Fibroblast of pulmonary artery (primary cell): ENCODE measurements around the gene H1-8.
"Not testable (repeated sequence)": the region's sequence is repeated elsewhere in the genome, so short reads cannot be mapped to it uniquely, and the experiment has no call there.

Experiments used
- DNase-seq: peaks from one replicate; pipeline ENCODE4 v3.0.0-alpha.2; 2010; ENCODE audit warnings: low read depth
- H3K4me3 ChIP-seq: replicated peaks from 2 replicates; pipeline ENCODE4 v1.5.1; 2011; ENCODE audit warnings: low read depth, mild to moderate bottlenecking, control low read depth, low read length, moderate library complexity
- TF ChIP-seq, protein P1 (sequence below): IDR thresholded peaks from 2 replicates; pipeline ENCODE4 v1.5.1; 2011; ENCODE audit warnings: mild to moderate bottlenecking, control low read depth, low read length, inconsistent platforms; ENCODE audit errors: missing control alignments

H1-8 gene, protein sequence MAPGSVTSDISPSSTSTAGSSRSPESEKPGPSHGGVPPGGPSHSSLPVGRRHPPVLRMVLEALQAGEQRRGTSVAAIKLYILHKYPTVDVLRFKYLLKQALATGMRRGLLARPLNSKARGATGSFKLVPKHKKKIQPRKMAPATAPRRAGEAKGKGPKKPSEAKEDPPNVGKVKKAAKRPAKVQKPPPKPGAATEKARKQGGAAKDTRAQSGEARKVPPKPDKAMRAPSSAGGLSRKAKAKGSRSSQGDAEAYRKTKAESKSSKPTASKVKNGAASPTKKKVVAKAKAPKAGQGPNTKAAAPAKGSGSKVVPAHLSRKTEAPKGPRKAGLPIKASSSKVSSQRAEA

DNA sequence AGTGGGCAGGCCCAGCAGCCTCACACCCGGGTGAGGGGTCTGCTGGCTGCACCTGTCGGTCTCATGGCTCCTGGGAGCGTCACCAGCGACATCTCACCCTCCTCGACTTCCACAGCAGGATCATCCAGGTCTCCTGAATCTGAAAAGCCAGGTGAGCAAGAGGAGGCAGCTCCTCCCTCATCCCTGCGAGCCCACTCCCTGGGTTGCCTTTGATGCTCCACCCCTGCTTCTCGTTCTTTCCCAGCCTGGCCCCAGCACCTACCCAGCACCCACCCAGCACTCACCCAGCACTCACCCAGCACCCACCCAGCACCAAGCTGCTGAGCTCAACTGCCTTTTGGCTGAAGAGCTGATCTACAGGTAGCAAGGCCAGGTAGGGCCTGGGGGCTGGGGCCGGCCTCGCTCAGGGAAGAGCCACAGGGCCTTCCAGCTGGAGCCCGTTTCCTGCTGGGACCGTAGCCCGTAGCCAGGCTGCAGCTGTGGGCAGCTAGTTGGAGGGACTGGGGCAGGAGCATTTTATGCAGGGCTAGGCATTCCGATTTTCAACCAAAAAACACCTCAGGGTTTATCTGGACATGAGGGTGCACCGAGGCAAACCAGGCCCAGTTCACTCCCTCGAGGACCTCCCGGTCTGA is at the start of gene H1-8:
Gene H1-8 (plus strand): TSS at position 20 of the 635 bp plus-strand sequence. CDS start 44 bp downstream, at position 64.
- TF ChIP-seq, protein P1, sequence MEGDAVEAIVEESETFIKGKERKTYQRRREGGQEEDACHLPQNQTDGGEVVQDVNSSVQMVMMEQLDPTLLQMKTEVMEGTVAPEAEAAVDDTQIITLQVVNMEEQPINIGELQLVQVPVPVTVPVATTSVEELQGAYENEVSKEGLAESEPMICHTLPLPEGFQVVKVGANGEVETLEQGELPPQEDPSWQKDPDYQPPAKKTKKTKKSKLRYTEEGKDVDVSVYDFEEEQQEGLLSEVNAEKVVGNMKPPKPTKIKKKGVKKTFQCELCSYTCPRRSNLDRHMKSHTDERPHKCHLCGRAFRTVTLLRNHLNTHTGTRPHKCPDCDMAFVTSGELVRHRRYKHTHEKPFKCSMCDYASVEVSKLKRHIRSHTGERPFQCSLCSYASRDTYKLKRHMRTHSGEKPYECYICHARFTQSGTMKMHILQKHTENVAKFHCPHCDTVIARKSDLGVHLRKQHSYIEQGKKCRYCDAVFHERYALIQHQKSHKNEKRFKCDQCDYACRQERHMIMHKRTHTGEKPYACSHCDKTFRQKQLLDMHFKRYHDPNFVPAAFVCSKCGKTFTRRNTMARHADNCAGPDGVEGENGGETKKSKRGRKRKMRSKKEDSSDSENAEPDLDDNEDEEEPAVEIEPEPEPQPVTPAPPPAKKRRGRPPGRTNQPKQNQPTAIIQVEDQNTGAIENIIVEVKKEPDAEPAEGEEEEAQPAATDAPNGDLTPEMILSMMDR: no peak
- no peak for DNase-seq
- no peak within 1 kb of the TSS for H3K4me3 ChIP-seq

DNA sequence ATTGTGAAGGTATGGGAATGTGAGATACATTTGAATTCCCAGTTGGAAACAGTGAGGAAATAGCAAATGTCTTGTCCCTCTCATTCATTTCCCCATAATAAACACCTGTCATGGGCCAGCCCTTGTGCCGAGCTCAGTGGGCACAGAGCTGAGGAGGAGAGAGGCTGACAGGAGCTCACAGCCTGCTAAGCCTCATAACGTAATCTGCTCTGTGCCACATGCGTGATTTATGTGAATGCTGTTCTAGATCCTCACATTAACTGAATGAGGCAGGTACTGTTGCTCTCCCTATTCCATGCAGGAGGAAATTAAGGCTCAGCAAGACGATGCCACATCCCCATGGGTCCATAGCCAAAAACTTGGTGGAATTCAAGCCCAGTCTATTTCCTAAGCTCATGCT is 49.8 kb upstream of the H1-8 start:
- no peak overlapping the region for H3K4me3 ChIP-seq
- no peak for DNase-seq
- TF ChIP-seq, protein P1: no peak

DNA sequence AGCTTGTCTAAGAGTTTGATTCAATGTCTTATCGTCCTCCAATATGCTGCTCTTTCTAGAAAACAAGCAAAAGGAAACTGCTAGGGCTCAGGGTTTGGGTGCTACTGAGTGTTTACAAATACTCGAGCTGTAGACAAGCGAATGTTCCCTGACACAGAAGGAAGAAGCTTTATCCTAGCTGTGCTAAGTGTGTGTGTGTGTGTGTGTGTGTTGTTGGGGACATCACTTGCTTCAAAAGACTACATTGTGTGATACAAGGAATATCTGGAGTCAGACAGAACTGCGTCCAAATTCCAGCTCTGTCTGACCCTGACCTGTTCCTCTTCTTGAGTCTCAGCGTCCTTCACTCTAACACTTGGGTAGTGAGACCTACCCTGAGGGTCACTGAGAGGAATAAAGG is 48.5 kb upstream of the H1-8 start:
- H3K4me3 ChIP-seq, DNase-seq: not testable (repeated sequence)

DNA sequence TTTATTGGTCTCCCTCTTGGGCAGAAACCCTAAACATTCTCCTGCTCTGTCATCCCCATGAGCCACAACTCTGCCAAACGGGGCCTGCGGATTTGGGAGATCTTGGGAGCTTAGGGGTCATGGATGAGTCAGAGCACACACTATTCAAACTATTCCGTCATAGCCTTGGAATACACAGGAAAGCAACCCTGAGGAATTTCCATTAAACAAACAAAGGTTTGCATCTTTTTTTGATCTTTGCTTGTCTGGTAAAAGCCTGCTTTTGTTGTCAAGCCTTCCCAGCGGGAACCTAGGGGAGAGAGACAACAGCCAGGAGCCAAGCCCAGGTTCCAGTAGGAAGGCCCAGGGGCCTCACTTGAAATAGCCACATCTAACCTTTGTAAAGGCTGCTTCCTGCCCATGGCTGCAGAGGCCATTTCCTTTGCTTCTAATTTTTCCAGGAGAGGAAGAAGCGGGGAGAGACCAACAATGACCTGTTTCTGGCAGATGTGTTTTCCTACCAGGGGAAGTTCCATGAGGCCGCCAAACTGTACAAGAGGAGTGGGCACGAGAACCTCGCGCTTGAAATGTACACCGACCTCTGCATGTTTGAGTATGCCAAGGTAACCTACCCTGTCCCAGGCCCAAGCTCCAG is 47.9 kb upstream of the H1-8 start:
- peak; percentile 84 for DNase-seq
- H3K4me3 ChIP-seq: not testable (repeated sequence)

DNA sequence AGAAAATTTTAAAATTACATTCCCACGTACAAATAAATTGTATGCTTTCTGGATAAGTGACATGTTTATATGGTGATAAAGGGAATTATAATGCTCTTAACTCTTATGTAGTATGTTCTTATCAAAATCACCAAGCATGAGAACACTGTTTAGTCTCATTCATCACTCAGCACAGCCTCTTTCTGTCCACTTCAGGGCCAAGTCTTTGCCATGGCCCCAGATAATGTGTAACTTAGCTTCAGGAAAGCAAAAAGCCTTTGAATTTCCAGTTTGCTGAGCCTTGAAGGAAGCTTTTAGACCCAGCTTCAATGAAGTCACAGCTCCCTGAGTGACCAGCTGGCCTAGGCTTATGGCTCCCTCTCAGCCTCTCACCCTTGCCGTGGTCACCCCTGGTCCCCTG is 45.1 kb upstream of the H1-8 start:
- not testable (repeated sequence) for H3K4me3 ChIP-seq, DNase-seq

DNA sequence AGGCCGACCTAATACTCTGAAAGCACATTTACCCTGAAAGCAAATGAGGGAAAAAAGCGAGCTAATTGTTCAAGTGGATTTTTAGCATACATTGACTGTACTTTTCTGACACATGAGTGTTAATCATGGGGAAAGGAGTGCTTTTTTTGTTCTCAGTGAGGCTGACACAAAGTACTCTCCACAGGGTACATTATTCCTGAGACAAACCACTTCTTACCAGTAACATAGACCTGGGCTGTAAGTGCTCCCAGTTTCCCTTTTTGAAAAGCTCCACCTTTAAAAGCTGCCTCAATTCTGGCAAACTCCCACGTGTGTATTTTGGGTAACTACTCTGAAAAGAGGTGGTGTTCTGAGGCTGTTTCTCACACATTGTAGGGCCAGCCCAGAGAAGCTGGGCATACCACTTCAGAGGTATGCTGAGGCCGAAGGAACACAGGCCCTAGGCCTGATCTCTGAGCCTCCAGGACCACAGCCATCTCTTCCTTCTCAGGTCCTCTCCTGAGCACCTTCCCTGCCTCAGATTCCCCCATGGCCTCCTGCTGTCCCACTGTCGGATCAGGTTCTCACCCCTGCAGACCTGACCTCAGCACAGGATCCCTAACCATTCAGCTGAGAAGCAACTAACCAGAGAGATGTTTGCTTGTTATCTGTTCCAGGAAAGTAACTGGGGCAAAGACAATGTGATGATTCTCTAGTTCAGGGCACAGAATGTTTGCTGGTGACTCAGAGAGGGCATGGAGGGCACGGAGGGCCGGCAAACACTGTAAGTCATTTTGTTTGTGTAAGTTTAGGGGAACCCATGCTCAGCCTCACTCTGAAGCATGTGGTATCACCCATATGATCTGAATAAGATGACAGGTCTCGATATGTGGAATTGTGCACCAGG is 44.1 kb upstream of the H1-8 start:
- H3K4me3 ChIP-seq, DNase-seq: not testable (repeated sequence)

DNA sequence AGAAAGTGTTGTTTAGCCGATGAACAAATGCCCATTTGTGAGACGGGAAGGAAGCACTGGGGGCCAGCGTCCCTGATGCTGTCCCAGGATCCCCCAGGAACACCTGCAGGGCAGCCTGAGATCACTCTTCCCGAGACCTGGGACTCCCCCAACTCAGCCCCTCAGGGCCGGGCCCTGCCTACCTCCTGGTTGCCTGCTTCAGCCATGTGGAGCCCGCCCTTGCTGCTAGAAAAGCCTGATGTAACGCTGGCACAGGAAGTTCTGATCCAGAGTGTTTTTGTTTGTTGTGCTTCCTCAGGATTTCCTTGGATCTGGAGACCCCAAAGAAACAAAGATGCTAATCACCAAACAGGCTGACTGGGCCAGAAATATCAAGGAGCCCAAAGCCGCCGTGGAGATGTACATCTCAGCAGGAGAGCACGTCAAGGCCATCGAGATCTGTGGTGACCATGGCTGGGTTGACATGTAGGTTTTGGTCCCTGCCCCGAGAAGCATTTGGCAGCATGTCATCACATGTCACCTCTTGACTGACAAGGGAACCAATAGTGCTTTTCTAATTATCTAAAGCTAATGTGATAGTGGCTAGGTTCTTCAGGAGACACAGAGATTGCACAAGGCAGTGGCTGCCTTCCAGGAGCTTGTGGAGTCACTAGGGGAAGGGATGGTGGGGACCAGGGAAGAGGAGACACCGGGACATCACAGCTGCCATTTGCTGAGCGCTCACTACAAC is 43.2 kb upstream of the H1-8 start:
- not testable (repeated sequence) for H3K4me3 ChIP-seq, DNase-seq

DNA sequence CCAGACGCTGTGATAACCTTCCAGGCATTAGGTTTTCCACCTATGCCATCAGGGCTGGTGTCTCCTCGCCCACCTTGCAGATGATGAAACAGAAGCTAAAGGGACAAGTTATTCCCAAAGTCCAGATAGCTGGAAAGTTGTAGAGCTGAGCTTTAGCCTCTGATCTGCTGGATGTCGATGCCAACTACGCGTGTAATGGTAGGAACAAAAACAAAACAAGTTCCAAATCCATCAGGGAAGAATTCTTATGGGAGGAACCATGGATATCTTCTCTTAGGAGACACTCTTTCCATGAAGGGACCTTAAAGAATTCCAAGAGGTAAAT is 42.7 kb upstream of the H1-8 start:
- no peak overlapping the region for H3K4me3 ChIP-seq
- DNase-seq: no peak
- TF ChIP-seq, protein P1: no peak

DNA sequence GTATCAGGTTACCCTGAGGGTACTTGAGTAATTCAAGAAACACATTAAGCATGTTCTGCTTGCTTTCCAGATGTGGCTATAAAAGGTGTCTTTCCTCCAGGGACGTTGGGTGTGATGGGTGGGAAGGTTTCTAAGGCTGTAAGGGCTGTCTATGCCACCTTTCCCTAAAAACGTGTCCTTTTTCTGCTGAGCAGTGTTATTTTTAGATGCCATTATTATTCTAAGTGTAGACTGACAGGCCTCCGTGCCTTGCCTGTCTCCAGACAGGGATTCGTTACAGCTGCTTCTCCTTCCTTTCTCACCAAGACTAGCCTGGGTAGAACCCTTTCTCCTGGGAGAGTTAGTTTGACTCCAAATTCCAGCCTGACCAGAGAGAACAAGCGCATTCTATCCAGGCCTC is 41.3 kb upstream of the H1-8 start:
- H3K4me3 ChIP-seq: no peak overlapping the region
- TF ChIP-seq, protein P1: no peak
- DNase-seq: no peak
